HepG2 (cell line): ENCODE results near the gene COQ8B. TPM values are rescaled to one million over a fixed set of nuclear protein-coding genes. Genes with fewer than 3 reads are reported as not detected.

Source experiments
- ATAC-seq: fragments of 200-7000 bp; cut with Tn5 transposase; 3 replicates; pipeline ENCODE4 v1.9.1; 2020; ENCODE audit warnings: mild to moderate bottlenecking, moderate library complexity
- BruUV-seq: library from RNA; stranded (reverse); fragments of 400-500 nt; replicated peaks from 2 replicates; lab custom pipeline; 2021; lab: Mats Ljungman, UMichigan
- CTCF ChIA-PET: fragments of 300-600 bp; formaldehyde crosslinking; extraction: SDS; loops from one replicate; lab custom pipeline; 2021; ENCODE audit warnings: low total read pairs, inconsistent platforms, low intra/inter-chr PET ratio; lab: Yijun Ruan, JAX
- POLR2A ChIA-PET: fragments of 350-600 bp; sonication (Branson Sonifier 250); formaldehyde crosslinking; loops from one replicate; lab custom pipeline; 2020; ENCODE audit warnings: antibody characterized with exemption, inconsistent platforms; lab: Yijun Ruan, JAX
- DNase-seq: peaks from one replicate; pipeline ENCODE4 v3.0.0-alpha.2; 2015; ENCODE audit warnings: low spot score
- FAIRE-seq: peaks from 3 replicates; lab custom pipeline; 2011; peaks lifted over from hg19 to GRCh38; lab: Jason Lieb, UNC
- H2AFZ ChIP-seq: one replicate; pipeline ENCODE4 v1.6.1; 2011; ENCODE audit warnings: low read length, inconsistent platforms
- H3K27ac ChIP-seq: fragments of 300-600 bp; 3 replicates; pipeline ENCODE4 v1.8.0; 2011; ENCODE audit warnings: mixed run types, mild to moderate bottlenecking, mixed read lengths, low read length, inconsistent platforms; ENCODE audit not compliant: insufficient read depth; ENCODE audit errors: extremely low read length
- H3K27me3 ChIP-seq, 2 experiments: fragments of 200-600 bp in 1 of 2; 2 replicates in 1 of 2; 3 replicates in 1 of 2; pipeline versions ENCODE4 v1.6.0 to v1.8.0; 2011; ENCODE audit warnings: low read length in 2 of 2, mild to moderate bottlenecking in 2 of 2, moderate library complexity in 2 of 2, inconsistent platforms in 1 of 2; ENCODE audit not compliant: insufficient read depth in 2 of 2, control insufficient read depth in 1 of 2
- H3K36me3 ChIP-seq, 2 experiments: fragments of 200-600 bp in 1 of 2; replicated peaks in 1 of 2; 2 replicates in 1 of 2; 3 replicates in 1 of 2; pipeline versions ENCODE4 v1.5.1 to v1.8.0; 2011; ENCODE audit warnings: low read length in 2 of 2, inconsistent platforms in 1 of 2; ENCODE audit not compliant: insufficient read depth in 2 of 2, control insufficient read depth in 1 of 2
- H3K4me1 ChIP-seq: 2 replicates; pipeline ENCODE4 v1.5.1; 2012; ENCODE audit warnings: low read length, inconsistent platforms; ENCODE audit not compliant: insufficient read depth
- H3K4me2 ChIP-seq: 2 replicates; pipeline ENCODE4 v1.6.0; 2011; ENCODE audit warnings: low read depth, low read length, inconsistent platforms
- H3K4me3 ChIP-seq, 3 experiments: fragments of 200-600 bp in 1 of 3; sonication (generic), shearing (Covaris generic) in 1 of 3; replicated peaks in 1 of 3; 2 replicates each; pipeline ENCODE4 v1.5.1; 2011 to 2016; ENCODE audit warnings: low read length in 3 of 3, inconsistent platforms in 2 of 3, low read depth in 2 of 3, mild to moderate bottlenecking in 2 of 3, control low read depth in 1 of 3, mixed read lengths in 1 of 3; ENCODE audit not compliant: insufficient read depth in 1 of 3
- H3K79me2 ChIP-seq: one replicate; pipeline ENCODE4 v1.6.1; 2011; ENCODE audit warnings: low read length, inconsistent platforms; ENCODE audit not compliant: insufficient read depth
- H3K9ac ChIP-seq: 2 replicates; pipeline ENCODE4 v1.6.0; 2011; ENCODE audit warnings: mild to moderate bottlenecking, low read depth, low read length, inconsistent platforms; ENCODE audit not compliant: insufficient read depth
- H3K9me3 ChIP-seq: 2 replicates; pipeline ENCODE4 v1.5.1; 2012; ENCODE audit warnings: mild to moderate bottlenecking, low read length
- H4K20me1 ChIP-seq: 2 replicates; pipeline ENCODE4 v1.6.0; 2011; ENCODE audit warnings: inconsistent platforms, mild to moderate bottlenecking, low read length, moderate library complexity; ENCODE audit not compliant: insufficient read depth
- CREB3 ChIP-seq: sonication (generic); formaldehyde crosslinking; IDR thresholded peaks from 2 replicates; pipeline ENCODE4 v1.5.0; 2020; ENCODE audit warnings: missing genetic modification reagents
- DRAP1 ChIP-seq: IDR thresholded peaks from 2 replicates; pipeline ENCODE4 v1.6.1; 2016; ENCODE audit warnings: missing genetic modification reagents, missing compliant biosample characterization
- GABPA ChIP-seq, 2 experiments: IDR thresholded peaks; 2 replicates each; pipeline ENCODE4 v1.6.1; 2011 to 2016; ENCODE audit warnings: low read depth in 2 of 2, low read length in 1 of 2, missing biosample characterization in 1 of 2, missing genetic modification characterization in 1 of 2
- PRDM10 ChIP-seq: sonication (generic); formaldehyde crosslinking; IDR thresholded peaks from 2 replicates; pipeline ENCODE4 v1.4.0; 2020; ENCODE audit warnings: low read depth, missing genetic modification reagents
- RNF219 ChIP-seq: sonication (generic); formaldehyde crosslinking; IDR thresholded peaks from 2 replicates; pipeline ENCODE4 v1.5.0; 2020; ENCODE audit warnings: mild to moderate bottlenecking, missing genetic modification reagents
- ZFP36 ChIP-seq: fragments of 150-350 bp; IDR thresholded peaks from 2 replicates; pipeline ENCODE4 v1.6.1; 2018; ENCODE audit warnings: borderline replicate concordance, low read length, low read depth; ENCODE audit not compliant: partially characterized antibody
- ZNF761 ChIP-seq: sonication (generic); formaldehyde crosslinking; conservative IDR thresholded peaks from 2 replicates; pipeline ENCODE4 v1.4.0; 2020; ENCODE audit warnings: mild to moderate bottlenecking, missing genetic modification reagents
- WGBS: methylation state at CpG from one replicate; pipeline ENCODE4 v1.1.6; 2017; ENCODE audit warnings: low lambda C conversion rate; 5-methylcytosine and 5-hydroxymethylcytosine counted together
- in situ Hi-C: cut with HindIII; loops from 2 replicates; pipeline ENCODE4 v1.10.0; 2017; ENCODE audit warnings: low pct_unique_long_range_greater_than_20kb; ENCODE audit not compliant: extremely low pct_ligation_motif_present
- intact Hi-C: fragments of 100-400 bp; cut with micrococcal nuclease; formaldehyde crosslinking; loops from one replicate; pipeline ENCODE4 v1.10.0; 2022; ENCODE audit not compliant: unreplicated experiment
- polyA plus RNA-seq, 8 experiments: library from polyadenylated mRNA; depleted of rRNA in 3 of 8; stranded (reverse) in 7 of 8; unstranded in 1 of 8; fragments of >200 nt; fragmentation: Illumina TruSeq in 4 of 8; extraction: Trizol in 4 of 8; gene quantifications; 2 replicates each; pipeline versions ENCODE4 v1.2.1 to v1.2.3, GENCODE V29; 2011 to 2016; ENCODE audit warnings: low read depth in 4 of 8, missing spikeins in 1 of 8, mixed read lengths in 1 of 8; ENCODE audit not compliant: insufficient read depth in 1 of 8
- total RNA-seq, 5 experiments: library from RNA; depleted of rRNA; stranded (reverse); fragments of >200 nt; fragmentation: Illumina TruSeq; extraction: Trizol; gene quantifications; 2 replicates each; pipeline ENCODE4 v1.2.3, GENCODE V29; 2016; ENCODE audit warnings: low read depth in 1 of 5
- TF ChIP-seq, protein P1 (sequence below): sonication (generic); formaldehyde crosslinking; IDR thresholded peaks from 2 replicates; pipeline ENCODE4 v1.5.1; 2020; ENCODE audit warnings: missing genetic modification reagents, mild to moderate bottlenecking, borderline replicate concordance

The COQ8B gene
- total and polyA plus RNA-seq, 2 of the 13 experiments (the other 11 are each of a cell fraction or from before 2014, with no cell fraction given), result 12.3 to 17.2 TPM

DNA sequence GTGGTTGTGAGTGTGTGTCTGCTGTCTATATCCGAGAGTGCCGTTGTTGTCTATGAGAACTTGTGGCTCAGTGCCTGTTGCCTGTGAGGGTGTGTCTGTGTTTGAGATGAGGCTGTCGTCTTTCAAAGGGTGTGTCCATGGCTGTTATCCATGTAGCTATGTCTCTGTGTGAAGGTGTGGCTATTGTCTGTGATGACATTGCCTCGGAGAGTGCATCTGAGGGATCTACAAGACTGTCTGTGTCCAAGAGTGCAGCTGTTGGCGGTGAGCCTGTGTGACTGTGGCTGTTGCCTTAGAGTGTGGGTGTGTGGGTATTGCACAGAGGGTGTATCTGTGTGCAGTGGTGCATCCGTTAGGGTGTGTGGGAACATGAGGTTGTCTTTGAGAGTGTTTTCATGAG is 31.1 kb downstream of the COQ8B start:
- H3K27me3 ChIP-seq, result no peaks in the 10 kb centered on the region
- H3K9me3 ChIP-seq, result no peaks in the 10 kb centered on the region
- DNase-seq, result no peak
- no peaks in the 10 kb centered on the region for H3K36me3 ChIP-seq
- no peak overlapping the region for H2AFZ ChIP-seq
- H3K4me2 ChIP-seq, result no peak overlapping the region
- ATAC-seq, result no peak
- intact Hi-C loops (no loop called here), in situ Hi-C loops (no loop called here)
- 76% methylated on average over 6 of the region's 6 CpGs for WGBS
- no peaks in the 10 kb centered on the region for H4K20me1 ChIP-seq
- ChIA-PET POLR2A (no interaction called here), CTCF (no interaction called here)
- H3K79me2 ChIP-seq, result no peaks in the 10 kb centered on the region
- TF ChIP-seq CREB3 (CRISPR knock-in tag), result no peak
- TF ChIP-seq RNF219 (CRISPR knock-in tag), result no peak
- no peak for TF ChIP-seq PRDM10 (CRISPR knock-in tag)
- TF ChIP-seq GABPA (IDR thresholded peaks at IDR 0.05; ENCODE audit: low read depth, low read length), result no peak
- TF ChIP-seq GABPA (CRISPR knock-in tag; IDR thresholded peaks at IDR 0.05; ENCODE audit: low read depth), result no peak
- no peak for TF ChIP-seq ZFP36
- TF ChIP-seq ZNF761, result no peak
- TF ChIP-seq DRAP1 (CRISPR knock-in tag), result no peak
- TF ChIP-seq, protein P1, sequence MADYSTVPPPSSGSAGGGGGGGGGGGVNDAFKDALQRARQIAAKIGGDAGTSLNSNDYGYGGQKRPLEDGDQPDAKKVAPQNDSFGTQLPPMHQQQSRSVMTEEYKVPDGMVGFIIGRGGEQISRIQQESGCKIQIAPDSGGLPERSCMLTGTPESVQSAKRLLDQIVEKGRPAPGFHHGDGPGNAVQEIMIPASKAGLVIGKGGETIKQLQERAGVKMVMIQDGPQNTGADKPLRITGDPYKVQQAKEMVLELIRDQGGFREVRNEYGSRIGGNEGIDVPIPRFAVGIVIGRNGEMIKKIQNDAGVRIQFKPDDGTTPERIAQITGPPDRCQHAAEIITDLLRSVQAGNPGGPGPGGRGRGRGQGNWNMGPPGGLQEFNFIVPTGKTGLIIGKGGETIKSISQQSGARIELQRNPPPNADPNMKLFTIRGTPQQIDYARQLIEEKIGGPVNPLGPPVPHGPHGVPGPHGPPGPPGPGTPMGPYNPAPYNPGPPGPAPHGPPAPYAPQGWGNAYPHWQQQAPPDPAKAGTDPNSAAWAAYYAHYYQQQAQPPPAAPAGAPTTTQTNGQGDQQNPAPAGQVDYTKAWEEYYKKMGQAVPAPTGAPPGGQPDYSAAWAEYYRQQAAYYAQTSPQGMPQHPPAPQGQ, result no peak
- no peak overlapping the region for H3K27ac ChIP-seq
- H3K4me3 ChIP-seq, result no peak overlapping the region
- no TSS peak for BruUV-seq
- H3K9ac ChIP-seq, result no peak overlapping the region
- FAIRE-seq, result no peak
- no peaks in the 10 kb centered on the region for H3K4me1 ChIP-seq
